IMR-90 (cell line): ENCODE results near the gene ERN1. TPM values are rescaled to one million over a fixed set of nuclear protein-coding genes. Genes with fewer than 3 reads are reported as not detected.

Source experiments
- ATAC-seq: fragments of 200-7000 bp; cut with Tn5 transposase; 2 replicates; pipeline ENCODE4 v1.9.1; 2020; ENCODE audit warnings: low read depth, mild to moderate bottlenecking, moderate library complexity
- BruUV-seq: library from RNA; stranded (reverse); fragments of 400-500 nt; replicated peaks from 2 replicates; lab custom pipeline; 2021; lab: Mats Ljungman, UMichigan
- CTCF ChIA-PET: fragments of 300-600 bp; formaldehyde crosslinking; extraction: SDS; loops from one replicate; lab custom pipeline; 2021; ENCODE audit warnings: antibody characterized with exemption; lab: Yijun Ruan, JAX
- POLR2A ChIA-PET: fragments of 300-600 bp; sonication (Branson Sonifier 250); formaldehyde crosslinking; loops from one replicate; lab custom pipeline; 2022; ENCODE audit warnings: antibody characterized with exemption; ENCODE audit not compliant: unreplicated experiment; lab: Charles Lee
- DNase-seq: peaks from one replicate; pipeline ENCODE4 v3.0.0; 2013
- H2AFZ ChIP-seq: replicated peaks from 2 replicates; pipeline ENCODE3; 2013; ENCODE audit warnings: low read length, mild to moderate bottlenecking; ENCODE audit not compliant: poor library complexity
- H2AK5ac ChIP-seq: 2 replicates; pipeline ENCODE4 v1.6.1; 2013; ENCODE audit warnings: low read depth, low read length, inconsistent platforms
- H2AK9ac ChIP-seq: replicated peaks from 2 replicates; pipeline ENCODE3; 2013; ENCODE audit warnings: mild to moderate bottlenecking, low read depth, low read length, moderate library complexity; ENCODE audit not compliant: poor library complexity
- H2BK120ac ChIP-seq: 2 replicates; pipeline ENCODE4 v1.6.1; 2013; ENCODE audit warnings: low read depth, low read length, inconsistent platforms
- H2BK15ac ChIP-seq: 3 replicates; pipeline ENCODE4 v1.6.1; 2013; ENCODE audit warnings: low read depth, low read length, inconsistent platforms
- H2BK20ac ChIP-seq: 2 replicates; pipeline ENCODE4 v1.6.1; 2013; ENCODE audit warnings: low read depth, mild to moderate bottlenecking, inconsistent platforms, low read length, moderate library complexity
- H2BK5ac ChIP-seq: 2 replicates; pipeline ENCODE4 v1.6.1; 2013; ENCODE audit warnings: mild to moderate bottlenecking, low read depth, low read length, inconsistent platforms; ENCODE audit not compliant: poor library complexity, severe bottlenecking
- H3K14ac ChIP-seq: replicated peaks from 2 replicates; pipeline ENCODE4 v1.6.1; 2013; ENCODE audit warnings: low read depth, low read length, inconsistent platforms
- H3K18ac ChIP-seq: 2 replicates; pipeline ENCODE4 v1.6.1; 2013; ENCODE audit warnings: low read depth, low read length, control low read depth
- H3K23ac ChIP-seq: 2 replicates; pipeline ENCODE4 v1.6.1; 2013; ENCODE audit warnings: low read depth, low read length, inconsistent platforms
- H3K27ac ChIP-seq: 2 replicates; pipeline ENCODE4 v1.5.1; 2013; ENCODE audit warnings: mild to moderate bottlenecking, control low read depth, low read length; ENCODE audit not compliant: insufficient read depth
- H3K27me3 ChIP-seq: 2 replicates; pipeline ENCODE4 v1.6.1; 2013; ENCODE audit warnings: low read length; ENCODE audit not compliant: control insufficient read depth, insufficient read depth
- H3K36me3 ChIP-seq: 2 replicates; pipeline ENCODE4 v1.6.1; 2013; ENCODE audit warnings: low read length, mixed read lengths; ENCODE audit not compliant: control insufficient read depth, insufficient read depth
- H3K4ac ChIP-seq: 2 replicates; pipeline ENCODE4 v1.6.1; 2013; ENCODE audit warnings: low read depth, low read length, inconsistent platforms
- H3K4me1 ChIP-seq: 2 replicates; pipeline ENCODE4 v1.6.1; 2013; ENCODE audit warnings: low read length, mixed read lengths; ENCODE audit not compliant: control insufficient read depth, insufficient read depth
- H3K4me2 ChIP-seq: 2 replicates; pipeline ENCODE4 v1.6.1; 2013; ENCODE audit warnings: low read depth, mild to moderate bottlenecking, control low read depth, low read length, moderate library complexity
- H3K4me3 ChIP-seq: 2 replicates; pipeline ENCODE4 v1.5.1; 2013; ENCODE audit warnings: low read depth, mild to moderate bottlenecking, control low read depth, low read length, moderate library complexity; ENCODE audit not compliant: insufficient read depth
- H3K56ac ChIP-seq: 2 replicates; pipeline ENCODE4 v1.6.1; 2013; ENCODE audit warnings: low read length, inconsistent platforms; ENCODE audit not compliant: insufficient read depth; ENCODE audit errors: extremely low read depth
- H3K79me1 ChIP-seq, 2 experiments: 2 replicates each; pipeline ENCODE4 v1.6.1; 2013; ENCODE audit warnings: low read length in 2 of 2, inconsistent platforms in 1 of 2, low read depth in 1 of 2
- H3K9ac ChIP-seq: 2 replicates; pipeline ENCODE4 v1.6.1; 2013; ENCODE audit warnings: low read depth, low read length, control low read depth
- H3K9me1 ChIP-seq: 2 replicates; pipeline ENCODE4 v1.6.1; 2013; ENCODE audit warnings: low read length, inconsistent platforms; ENCODE audit not compliant: insufficient read depth
- H3K9me3 ChIP-seq: 2 replicates; pipeline ENCODE4 v1.6.1; 2013; ENCODE audit warnings: low read length; ENCODE audit not compliant: control insufficient read depth, insufficient read depth
- H4K20me1 ChIP-seq: 2 replicates; pipeline ENCODE4 v1.6.1; 2013; ENCODE audit warnings: low read length, inconsistent platforms; ENCODE audit not compliant: insufficient read depth
- H4K5ac ChIP-seq: 2 replicates; pipeline ENCODE4 v1.6.1; 2013; ENCODE audit warnings: mild to moderate bottlenecking, low read depth, low read length, control low read depth
- H4K8ac ChIP-seq, 2 experiments: 2 replicates each; pipeline ENCODE4 v1.6.1; 2013; ENCODE audit warnings: low read depth in 2 of 2, low read length in 2 of 2, control low read depth in 1 of 2, inconsistent platforms in 1 of 2
- H4K91ac ChIP-seq: 2 replicates; pipeline ENCODE4 v1.6.1; 2013; ENCODE audit warnings: low read depth, low read length, inconsistent platforms; ENCODE audit not compliant: insufficient read depth
- BHLHE40 ChIP-seq: fragments of 150-350 bp; IDR thresholded peaks from 2 replicates; pipeline ENCODE4 v1.6.1; 2016; ENCODE audit warnings: mild to moderate bottlenecking, low read depth, low read length
- CEBPB ChIP-seq: IDR thresholded peaks from 2 replicates; pipeline ENCODE4 v1.6.1; 2012; ENCODE audit warnings: low read depth, low read length, improper control_type of control experiment
- MAZ ChIP-seq: IDR thresholded peaks from 2 replicates; pipeline ENCODE4 v1.6.1; 2012; ENCODE audit warnings: low read depth, mild to moderate bottlenecking, low read length, improper control_type of control experiment, moderate library complexity, borderline replicate concordance
- NFE2L2 ChIP-seq: fragments of 150-350 bp; IDR thresholded peaks from 2 replicates; pipeline ENCODE4 v1.6.1; 2016; ENCODE audit warnings: low read depth, mild to moderate bottlenecking, low read length
- RAD21 ChIP-seq: IDR thresholded peaks from 2 replicates; pipeline ENCODE4 v1.6.1; 2012; ENCODE audit warnings: low read length, improper control_type of control experiment
- RFX5 ChIP-seq: IDR thresholded peaks from 2 replicates; pipeline ENCODE4 v1.8.0; 2012; ENCODE audit warnings: low read depth, mild to moderate bottlenecking, low read length, moderate library complexity
- WGBS, 2 experiments: methylation state at CpG; one replicate each; pipeline versions ENCODE4 v1.1.5 to v1.1.7; 2013; ENCODE audit warnings: missing lambda C conversion rate in 2 of 2; ENCODE audit not compliant: insufficient read length in 1 of 2; ENCODE audit errors: extremely low coverage in 2 of 2; 5-methylcytosine and 5-hydroxymethylcytosine counted together
- dilution Hi-C: fragments of 300-500 bp; cut with HindIII; formaldehyde crosslinking; loops from one replicate; pipeline ENCODE4 v1.14.3; 2018; ENCODE audit warnings: low sequenced_read_pairs; ENCODE audit not compliant: unreplicated experiment
- in situ Hi-C: fragments of 300-500 bp; cut with MboI; formaldehyde crosslinking; loops from 3 replicates; pipeline ENCODE4 v1.14.3; 2019; ENCODE audit warnings: low sequenced_read_pairs, inconsistent platforms, mixed read lengths
- intact Hi-C: fragments of 100-400 bp; cut with micrococcal nuclease; formaldehyde crosslinking; loops from 2 replicates; pipeline ENCODE4 v1.10.0; 2022
- polyA plus RNA-seq, 3 experiments: library from polyadenylated mRNA; depleted of rRNA; stranded (reverse); fragments of >200 nt; gene quantifications; 2 replicates each; pipeline ENCODE4 v1.2.3, GENCODE V29; 2012; ENCODE audit warnings: low replicate concordance in 1 of 3
- total RNA-seq: library from RNA; depleted of rRNA; stranded (reverse); fragments of >200 nt; gene quantifications from 2 replicates; pipeline ENCODE4 v1.2.3, GENCODE V29; 2012
- TF ChIP-seq, protein P1 (sequence below): conservative IDR thresholded peaks from 2 replicates; pipeline ENCODE4 v1.5.1; 2012; ENCODE audit warnings: mild to moderate bottlenecking, low read depth, low read length, improper control_type of control experiment
- TF ChIP-seq, protein P2 (sequence below): fragments of 150-350 bp; IDR thresholded peaks from 2 replicates; pipeline ENCODE4 v1.6.1; 2017; ENCODE audit warnings: mild to moderate bottlenecking, antibody characterized with exemption, low read length, low read depth

Gene ERN1
- total and polyA plus RNA-seq, 2 of the 4 experiments (the other 2 are of a cell fraction) = 2.7 to 4.1 TPM

DNA sequence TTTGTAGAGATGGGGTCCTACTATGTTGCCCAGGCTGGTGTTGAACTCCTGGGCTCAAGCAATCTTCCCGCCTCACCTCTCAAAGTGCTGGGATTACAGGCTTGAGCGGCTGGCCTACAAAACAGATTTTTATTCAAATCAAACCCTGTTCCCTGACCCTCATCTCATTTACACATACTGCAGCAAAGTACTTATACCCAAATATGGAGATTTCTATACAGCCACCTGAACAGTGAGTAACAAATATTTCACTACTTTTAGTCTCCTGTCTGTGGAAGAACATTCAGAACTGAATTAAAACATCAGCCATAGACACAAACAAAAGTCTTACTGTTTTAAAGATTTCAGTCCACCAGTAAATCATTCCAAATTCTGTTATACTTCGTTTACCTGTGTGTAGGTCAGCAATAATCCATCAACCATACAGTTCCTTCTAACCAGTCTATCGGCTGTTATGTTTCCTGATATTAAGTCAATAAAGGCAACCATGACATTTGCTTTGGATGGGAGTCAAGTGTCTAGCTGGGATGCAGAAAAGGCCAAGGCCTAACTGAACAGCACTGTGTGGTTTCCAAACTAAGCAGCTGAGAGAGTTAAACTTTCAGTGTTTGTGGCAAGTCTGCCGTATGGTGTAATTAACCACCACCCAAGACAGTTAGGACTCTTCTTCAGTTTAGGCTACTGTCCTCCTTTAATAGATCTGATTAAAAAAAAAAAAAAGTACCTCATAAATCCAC lies 22.3 kb downstream of the ERN1 start:
- peaks cover 9% of the 10 kb centered on the region for H3K9me1 ChIP-seq
- no peak overlapping the region for H3K9ac ChIP-seq
- no peak overlapping the region for H2AK9ac ChIP-seq
- in situ Hi-C loops = no loop called here
- H4K91ac ChIP-seq = no peak overlapping the region
- H3K79me1 ChIP-seq = peaks cover 33 to 43% of the 10 kb centered on the region in 2 experiments
- ATAC-seq (no peak), DNase-seq (no peak)
- peak overlapping the region; percentile 20; the same call in 1 of the 3 replicates for H2BK15ac ChIP-seq
- H3K27ac ChIP-seq = no peak overlapping the region
- peaks cover 2% of the 10 kb centered on the region for H3K4me1 ChIP-seq
- no peak overlapping the region for H3K4me3 ChIP-seq
- POLR2A ChIA-PET = no interaction called here
- H4K20me1 ChIP-seq = 0 out of 2 replicates have a peak, but pooled peaks cover 2% of the 10 kb centered on the region
- CTCF ChIA-PET = no interaction called here
- no peak overlapping the region for H2BK120ac ChIP-seq
- no peak for TF ChIP-seq MAZ
- TF ChIP-seq, protein P1, sequence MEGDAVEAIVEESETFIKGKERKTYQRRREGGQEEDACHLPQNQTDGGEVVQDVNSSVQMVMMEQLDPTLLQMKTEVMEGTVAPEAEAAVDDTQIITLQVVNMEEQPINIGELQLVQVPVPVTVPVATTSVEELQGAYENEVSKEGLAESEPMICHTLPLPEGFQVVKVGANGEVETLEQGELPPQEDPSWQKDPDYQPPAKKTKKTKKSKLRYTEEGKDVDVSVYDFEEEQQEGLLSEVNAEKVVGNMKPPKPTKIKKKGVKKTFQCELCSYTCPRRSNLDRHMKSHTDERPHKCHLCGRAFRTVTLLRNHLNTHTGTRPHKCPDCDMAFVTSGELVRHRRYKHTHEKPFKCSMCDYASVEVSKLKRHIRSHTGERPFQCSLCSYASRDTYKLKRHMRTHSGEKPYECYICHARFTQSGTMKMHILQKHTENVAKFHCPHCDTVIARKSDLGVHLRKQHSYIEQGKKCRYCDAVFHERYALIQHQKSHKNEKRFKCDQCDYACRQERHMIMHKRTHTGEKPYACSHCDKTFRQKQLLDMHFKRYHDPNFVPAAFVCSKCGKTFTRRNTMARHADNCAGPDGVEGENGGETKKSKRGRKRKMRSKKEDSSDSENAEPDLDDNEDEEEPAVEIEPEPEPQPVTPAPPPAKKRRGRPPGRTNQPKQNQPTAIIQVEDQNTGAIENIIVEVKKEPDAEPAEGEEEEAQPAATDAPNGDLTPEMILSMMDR = no peak
- TF ChIP-seq NFE2L2 = no peak
- TF ChIP-seq CEBPB = no peak
- TF ChIP-seq, protein P2, sequence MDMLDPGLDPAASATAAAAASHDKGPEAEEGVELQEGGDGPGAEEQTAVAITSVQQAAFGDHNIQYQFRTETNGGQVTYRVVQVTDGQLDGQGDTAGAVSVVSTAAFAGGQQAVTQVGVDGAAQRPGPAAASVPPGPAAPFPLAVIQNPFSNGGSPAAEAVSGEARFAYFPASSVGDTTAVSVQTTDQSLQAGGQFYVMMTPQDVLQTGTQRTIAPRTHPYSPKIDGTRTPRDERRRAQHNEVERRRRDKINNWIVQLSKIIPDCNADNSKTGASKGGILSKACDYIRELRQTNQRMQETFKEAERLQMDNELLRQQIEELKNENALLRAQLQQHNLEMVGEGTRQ = no peak
- no peak for TF ChIP-seq BHLHE40
- no peak for TF ChIP-seq RFX5
- no peak for TF ChIP-seq RAD21
- H3K9me3 ChIP-seq = no peaks in the 10 kb centered on the region
- H2BK5ac ChIP-seq = no peak overlapping the region
- H3K56ac ChIP-seq = no peak overlapping the region
- BruUV-seq = no TSS peak
- H3K23ac ChIP-seq = peak overlapping the region; percentile 48; the same call in 1 of the 2 replicates
- H2BK20ac ChIP-seq = no peak overlapping the region
- intact Hi-C loops = no loop called here
- H2AFZ ChIP-seq = no peak overlapping the region
- no peak overlapping the region for H3K4ac ChIP-seq
- H4K8ac ChIP-seq = no peak overlapping the region
- no peak overlapping the region for H3K14ac ChIP-seq
- 100% methylated on average over 2 of the region's 5 CpGs; no CpG with 5 or more reads in 1 of the 2 experiments for WGBS, 2 experiments
- no peak overlapping the region; the same call in 1 of the 2 replicates for H3K18ac ChIP-seq
- H3K4me2 ChIP-seq = no peak overlapping the region
- H3K36me3 ChIP-seq = no peaks in the 10 kb centered on the region; the same call in 1 of the 2 replicates
- no peak overlapping the region for H4K5ac ChIP-seq
- H3K27me3 ChIP-seq = no peaks in the 10 kb centered on the region
- dilution Hi-C loops = no loop called here
- H2AK5ac ChIP-seq = no peak overlapping the region
